K562 (cell line): Measurements from ENCODE around the gene ZNF594. TPM values are rescaled to one million over a fixed set of nuclear protein-coding genes. Genes with fewer than 3 reads are reported as not detected.
A peak's percentile ranks its signal among the peaks of the same experiment; 100 is the strongest.
"Not testable (repeated sequence)": the region's sequence is repeated elsewhere in the genome, so short reads cannot be mapped to it uniquely, and the experiment has no call there.

Experiments
- ATAC-seq: fragments of 200-7000 bp; cut with Tn5 transposase; 3 replicates; pipeline ENCODE4 v1.9.1; 2020; ENCODE audit warnings: moderate library complexity
- BruUV-seq: library from RNA; stranded (reverse); fragments of 400-500 nt; replicated peaks from 2 replicates; lab custom pipeline; 2021; lab: Mats Ljungman, UMichigan
- CTCF ChIA-PET: fragments of 300-600 bp; formaldehyde crosslinking; extraction: SDS; loops from one replicate; lab custom pipeline; 2021; ENCODE audit warnings: low intra/inter-chr PET ratio; lab: Yijun Ruan, JAX
- POLR2A ChIA-PET: fragments of 300-600, 350-650 bp; sonication (Branson Sonifier 250); formaldehyde crosslinking; extraction: SDS; loops from one replicate; lab custom pipeline; 2021; ENCODE audit warnings: antibody characterized with exemption, inconsistent platforms; lab: Yijun Ruan, JAX
- DNase-seq, 4 experiments: peaks; one replicate each; pipeline versions ENCODE4 v3.0.0 to v3.0.0-alpha.2; 2011 to 2018; ENCODE audit warnings: low spot score in 3 of 4, mixed read lengths in 3 of 4; ENCODE audit errors: extremely low read depth in 1 of 4
- FAIRE-seq: peaks from 2 replicates; lab custom pipeline; 2011; peaks lifted over from hg19 to GRCh38; lab: Jason Lieb, UNC
- H2AFZ ChIP-seq: 2 replicates; pipeline ENCODE4 v1.6.0; 2011; ENCODE audit warnings: low read depth, low read length, control low read depth, inconsistent platforms
- H3K27ac ChIP-seq: fragments of 200-600 bp; 3 replicates; pipeline ENCODE4 v1.8.0; 2011; ENCODE audit warnings: low read depth, mild to moderate bottlenecking, control low read depth, inconsistent platforms, low read length, moderate library complexity, mixed read lengths; ENCODE audit errors: extremely low read depth
- H3K27me3 ChIP-seq, 2 experiments: fragments of 300-600 bp in 1 of 2; 2 replicates in 1 of 2; 3 replicates in 1 of 2; pipeline versions ENCODE4 v1.6.0 to v1.8.0; 2011; ENCODE audit warnings: inconsistent platforms in 2 of 2, low read length in 2 of 2, mild to moderate bottlenecking in 1 of 2, mixed read lengths in 1 of 2, moderate library complexity in 1 of 2; ENCODE audit not compliant: control insufficient read depth in 2 of 2, insufficient read depth in 2 of 2
- H3K36me3 ChIP-seq: fragments of 300-600 bp; 3 replicates; pipeline ENCODE4 v1.8.0; 2011; ENCODE audit warnings: mild to moderate bottlenecking, low read length, inconsistent platforms; ENCODE audit not compliant: control insufficient read depth, insufficient read depth
- H3K4me1 ChIP-seq, 2 experiments: fragments of 200-600 bp in 1 of 2; replicated peaks in 1 of 2; 2 replicates in 1 of 2; 3 replicates in 1 of 2; pipeline versions ENCODE4 v1.5.1 to v1.8.0; 2011; ENCODE audit warnings: inconsistent platforms in 2 of 2, low read length in 2 of 2, mild to moderate bottlenecking in 1 of 2, mixed read lengths in 1 of 2, moderate library complexity in 1 of 2; ENCODE audit not compliant: control insufficient read depth in 2 of 2, insufficient read depth in 2 of 2
- H3K4me2 ChIP-seq: 2 replicates; pipeline ENCODE4 v1.6.1; 2011; ENCODE audit warnings: low read length, control low read depth, inconsistent platforms, mixed read lengths; ENCODE audit not compliant: insufficient read depth
- H3K4me3 ChIP-seq: fragments of 200-600 bp; sonication (generic), shearing (Covaris generic); 2 replicates; pipeline ENCODE4 v1.5.1; 2016; ENCODE audit warnings: control low read depth, inconsistent platforms
- H3K79me2 ChIP-seq: fragments of 200-600 bp; 3 replicates; pipeline ENCODE4 v1.8.0; 2011; ENCODE audit warnings: low read length, inconsistent platforms; ENCODE audit not compliant: control insufficient read depth, insufficient read depth
- H3K9ac ChIP-seq, 2 experiments: 2 replicates each; pipeline versions ENCODE4 v1.6.0 to v1.6.1; 2011; ENCODE audit warnings: low read depth in 2 of 2, low read length in 2 of 2, control low read depth in 1 of 2, inconsistent platforms in 1 of 2, mild to moderate bottlenecking in 1 of 2, mixed read lengths in 1 of 2; ENCODE audit not compliant: insufficient read depth in 1 of 2
- H3K9me1 ChIP-seq: one replicate; pipeline ENCODE4 v1.6.0; 2011; ENCODE audit warnings: inconsistent platforms, mild to moderate bottlenecking, low read length, moderate library complexity; ENCODE audit not compliant: control insufficient read depth, insufficient read depth
- H3K9me3 ChIP-seq: replicated peaks from 2 replicates; pipeline ENCODE4 v1.5.1; 2011; ENCODE audit warnings: low read depth, low read length, inconsistent platforms; ENCODE audit not compliant: control insufficient read depth, insufficient read depth
- H4K20me1 ChIP-seq: replicated peaks from 2 replicates; pipeline ENCODE4 v1.6.1; 2011; ENCODE audit warnings: low read length, inconsistent platforms, mixed read lengths; ENCODE audit not compliant: control insufficient read depth, insufficient read depth
- HEY1 ChIP-seq: fragments of 250-450 bp; sonication (Bioruptor Pico); IDR thresholded peaks from 2 replicates; pipeline ENCODE4 v1.5.0; 2020; ENCODE audit warnings: mild to moderate bottlenecking, moderate library complexity, borderline replicate concordance
- HNRNPLL ChIP-seq: fragments of 200-400 bp; formaldehyde crosslinking; IDR thresholded peaks from 2 replicates; pipeline ENCODE4 v1.6.1; 2017; ENCODE audit warnings: low read length, low read depth, mild to moderate bottlenecking; ENCODE audit not compliant: poor library complexity, severe bottlenecking
- MEIS2 ChIP-seq: fragments of 450-650 bp; IDR thresholded peaks from 2 replicates; pipeline ENCODE4 v1.6.1; 2014; ENCODE audit warnings: mild to moderate bottlenecking; ENCODE audit not compliant: partially characterized antibody
- PBX2 ChIP-seq, 2 experiments: IDR thresholded peaks in 1 of 2; conservative IDR thresholded peaks in 1 of 2; 2 replicates each; pipeline ENCODE4 v1.6.1; 2016; ENCODE audit warnings: low read depth in 2 of 2, mild to moderate bottlenecking in 1 of 2, missing compliant biosample characterization in 1 of 2, missing genetic modification characterization in 1 of 2, moderate library complexity in 1 of 2
- ZNF232 ChIP-seq: sonication (generic); formaldehyde crosslinking; IDR thresholded peaks from 2 replicates; pipeline ENCODE4 v1.8.0; 2022; ENCODE audit warnings: mild to moderate bottlenecking, missing genetic modification reagents
- WGBS: fragments of 100-300 bp; shearing (Covaris generic); methylation state at CpG from one replicate; pipeline ENCODE4 v1.1.6; 2016; ENCODE audit warnings: low coverage, mixed read lengths; ENCODE audit not compliant: insufficient coverage; ENCODE audit errors: missing lambda C conversion rate; 5-methylcytosine and 5-hydroxymethylcytosine counted together
- in situ Hi-C: fragments of 300-500 bp; cut with MboI; formaldehyde crosslinking; loops from 4 replicates; pipeline ENCODE4 v1.15.0; 2018; ENCODE audit warnings: inconsistent platforms, mixed read lengths
- intact Hi-C: fragments of 100-400 bp; cut with micrococcal nuclease; formaldehyde crosslinking; loops from 2 replicates; pipeline ENCODE4 v1.14.2; 2022
- polyA plus RNA-seq, 8 experiments: library from polyadenylated mRNA; depleted of rRNA in 4 of 8; stranded (reverse) in 5 of 8; unstranded in 3 of 8; fragments of >200 nt; fragmentation: Nextera tagmentation in 2 of 8; fragmentation: Illumina TruSeq in 1 of 8; extraction: Ambion mirVana in 2 of 8; extraction: Trizol in 1 of 8; gene quantifications; 2 replicates each; pipeline versions ENCODE4 v1.2.1 to v1.2.3, GENCODE V29; 2011 to 2014; ENCODE audit warnings: inconsistent platforms in 1 of 8, missing spikeins in 1 of 8
- total RNA-seq, 7 experiments: library from RNA; depleted of rRNA in 6 of 7; stranded (reverse); fragments of >200 nt in 6 of 7; fragmentation: Illumina TruSeq in 2 of 7; extraction: Trizol in 2 of 7; gene quantifications; 2 replicates each; pipeline versions ENCODE4 v1.2.1 to v1.2.3, GENCODE V29; 2011 to 2021; ENCODE audit warnings: low replicate concordance in 1 of 7

The ZNF594 gene
- total and polyA plus RNA-seq, 9 of the 15 experiments (the other 6 are each of a cell fraction or from before 2014, with no cell fraction given) = 0.24 to 4.7 (median 2.6) TPM

GRCh38 chr17:5225668-5226457, 34.2 kb upstream of the ZNF594 start (continued):
- TF ChIP-seq HEY1 (CRISPR knock-in tag) (no peak), HNRNPLL (no peak), MEIS2 (peak; percentile 73), ZNF232 (no peak), PBX2 (CRISPR knock-in tag; IDR thresholded peaks at IDR 0.05; ENCODE audit: low read depth) (no peak), PBX2 (tag; conservative IDR thresholded peaks at IDR 0.05; ENCODE audit: low read depth) (peak; percentile 59)
- TF ChIP-seq, all 486 proteins: peak for 4

GRCh38 chr17:5221912-5222311, 30.2 kb upstream of the ZNF594 start:
- H3K4me1 ChIP-seq, H3K27me3 ChIP-seq, ATAC-seq, H3K27ac ChIP-seq, intact Hi-C loops, CTCF ChIA-PET, H4K20me1 ChIP-seq, H2AFZ ChIP-seq, H3K4me3 ChIP-seq, in situ Hi-C loops, POLR2A ChIA-PET, H3K4me2 ChIP-seq, DNase-seq, H3K79me2 ChIP-seq, FAIRE-seq, H3K9ac ChIP-seq, H3K9me1 ChIP-seq, BruUV-seq, H3K9me3 ChIP-seq, H3K36me3 ChIP-seq: not testable (repeated sequence)
- 10% methylated on average over 8 of the region's 12 CpGs for WGBS
